Activated CD8-positive, alpha-beta T cell treated with anti-CD3 and anti-CD28 coated beads, Interleukin-2, amount 10 ng/mL, durations not matched to agents 7 days and 5 days (primary cell): Measurements from ENCODE around the gene AIG1. TPM values are rescaled to one million over a fixed set of nuclear protein-coding genes. Genes with fewer than 3 reads are reported as not detected.

Experiments used
- ATAC-seq: fragments of 150-1000 bp; cut with Tn5 transposase; one replicate; pipeline ENCODE4 v1.10.0; 2021; ENCODE audit warnings: moderate library complexity
- CTCF ChIA-PET: fragments of 350-600 bp; sonication (Branson Sonifier 250); formaldehyde crosslinking; loops from one replicate; lab custom pipeline; 2021; ENCODE audit warnings: antibody characterized with exemption; lab: Charles Lee
- POLR2A ChIA-PET: fragments of 350-600 bp; sonication (Branson Sonifier 250); formaldehyde crosslinking; loops from one replicate; lab custom pipeline; 2021; ENCODE audit warnings: antibody characterized with exemption; lab: Charles Lee
- DNase-seq: peaks from one replicate; pipeline ENCODE4 v3.0.0-alpha.2; 2020
- H3K27ac Mint-ChIP-seq: one replicate; pipeline ENCODE4 v1.8.0; 2021; ENCODE audit warnings: mild to moderate bottlenecking, mixed read lengths
- H3K27me3 Mint-ChIP-seq: one replicate; pipeline ENCODE4 v1.8.0; 2021; ENCODE audit warnings: low read depth, mixed read lengths
- H3K36me3 Mint-ChIP-seq: one replicate; pipeline ENCODE4 v1.8.0; 2021; ENCODE audit warnings: low read depth, mixed read lengths
- H3K4me1 Mint-ChIP-seq: one replicate; pipeline ENCODE4 v1.8.0; 2021; ENCODE audit warnings: low read depth, mixed read lengths
- H3K4me3 Mint-ChIP-seq: one replicate; pipeline ENCODE4 v1.8.0; 2021; ENCODE audit warnings: mild to moderate bottlenecking, mixed read lengths
- H3K9me3 Mint-ChIP-seq: one replicate; pipeline ENCODE4 v1.8.0; 2022; ENCODE audit warnings: mixed read lengths; ENCODE audit not compliant: insufficient read depth
- total RNA-seq, 2 experiments: library from RNA; stranded (reverse); gene quantifications; one replicate each; pipeline ENCODE4 v1.2.3, GENCODE V29; 2021

The AIG1 gene
- total RNA-seq, 2 experiments from 2014 or later: 13.0 to 14.2 TPM

- ATAC-seq: no peak
- no peak for DNase-seq
- H3K4me1 Mint-ChIP-seq: no peaks in the 10 kb centered on the region
- CTCF ChIA-PET: no interaction called here
- H3K27me3 Mint-ChIP-seq: peaks cover 7% of the 10 kb centered on the region
- H3K9me3 Mint-ChIP-seq: no peaks in the 10 kb centered on the region
- POLR2A ChIA-PET: no interaction called here
- H3K27ac Mint-ChIP-seq: no peak overlapping the region
- no peaks in the 10 kb centered on the region for H3K36me3 Mint-ChIP-seq
- H3K4me3 Mint-ChIP-seq: no peak overlapping the region
Measured at GRCh38 chr6:143372199-143372882, 311.7 kb downstream of the AIG1 start.

DNA sequence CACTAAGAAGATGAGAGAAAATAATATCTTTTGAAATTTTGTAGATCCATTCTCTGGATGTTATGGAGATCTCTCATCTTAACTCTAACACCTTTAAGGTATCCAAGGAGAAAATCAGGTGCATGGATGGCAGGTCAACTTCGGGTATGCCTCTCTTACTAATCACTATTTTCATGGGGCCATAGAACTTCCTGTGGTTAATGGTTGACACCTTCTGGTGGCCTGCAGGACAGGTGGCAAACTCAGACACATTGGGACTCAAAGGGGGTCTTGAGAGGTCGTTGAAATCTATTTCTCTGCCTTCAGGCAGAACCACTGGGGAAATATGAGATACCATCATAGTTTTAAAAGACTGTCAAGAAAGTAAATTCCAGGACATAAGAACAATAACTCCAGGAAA, 313.3 kb downstream of the AIG1 start:
- Mint-ChIP-seq H3K4me1 (no peaks in the 10 kb centered on the region), H3K9me3 (no peaks in the 10 kb centered on the region), H3K36me3 (no peaks in the 10 kb centered on the region), H3K27me3 (peaks cover 5% of the 10 kb centered on the region), H3K4me3 (no peak overlapping the region), H3K27ac (no peak overlapping the region)
- ChIA-PET POLR2A (no interaction called here), CTCF (no interaction called here)
- DNase-seq (no peak), ATAC-seq (no peak)

DNA sequence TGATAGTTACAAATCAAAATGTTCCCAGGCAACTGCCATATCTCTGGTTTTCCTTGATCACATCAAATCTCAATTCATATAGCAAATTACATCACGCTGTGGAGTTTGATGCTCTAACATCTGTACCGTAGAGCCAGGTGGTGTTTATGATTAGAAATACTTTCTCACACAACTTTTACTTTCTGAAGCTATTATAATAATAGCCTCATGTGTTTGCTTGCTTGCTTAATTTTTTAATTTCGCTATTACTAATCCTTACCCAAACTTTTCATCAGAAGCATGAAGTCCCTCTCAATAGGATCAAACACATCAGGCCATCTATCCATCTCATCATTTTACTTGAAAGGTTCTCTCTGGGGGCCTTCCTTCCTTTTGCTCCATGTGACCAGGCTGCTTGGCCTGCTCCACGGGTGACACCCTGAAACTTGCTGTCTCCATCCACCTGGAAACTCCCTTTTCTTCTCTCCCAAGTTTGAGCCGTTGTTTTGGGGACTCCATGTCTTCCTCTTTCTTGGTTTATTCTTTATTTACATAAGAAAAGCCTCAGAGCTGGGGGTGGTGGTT, 314.4 kb downstream of the AIG1 start:
- no peak for DNase-seq
- Mint-ChIP-seq H3K36me3 (no peaks in the 10 kb centered on the region), H3K4me1 (no peaks in the 10 kb centered on the region), H3K9me3 (no peaks in the 10 kb centered on the region), H3K27ac (no peak overlapping the region), H3K27me3 (peaks cover 10% of the 10 kb centered on the region), H3K4me3 (no peak overlapping the region)
- POLR2A ChIA-PET: no interaction called here
- CTCF ChIA-PET: no interaction called here
- no peak for ATAC-seq

DNA sequence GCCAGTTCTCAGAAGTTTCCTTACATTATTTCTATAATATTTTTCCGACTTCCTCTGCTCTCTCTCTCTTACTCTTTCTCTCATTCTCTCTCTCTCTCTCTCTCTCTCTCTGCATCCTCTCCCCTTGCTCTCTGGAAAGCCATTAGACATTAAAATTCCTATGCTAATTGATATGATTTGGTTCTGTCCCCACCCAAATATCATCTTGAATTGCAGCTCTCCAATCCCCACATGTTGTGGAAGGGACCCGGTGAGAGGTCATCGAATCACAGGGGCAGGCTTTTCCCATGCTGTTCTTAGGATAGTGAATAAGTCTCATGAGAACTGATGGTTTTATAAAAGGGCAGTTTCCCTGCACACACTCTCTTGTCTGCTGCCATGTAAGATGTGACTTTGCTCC, 315.7 kb downstream of the AIG1 start:
- H3K27me3 Mint-ChIP-seq: peaks cover 15% of the 10 kb centered on the region

GRCh38 chr6:143376861-143377260, 316.2 kb downstream of the AIG1 start:
- H3K27me3 Mint-ChIP-seq: peaks cover 15% of the 10 kb centered on the region
- no peaks in the 10 kb centered on the region for H3K36me3 Mint-ChIP-seq
- ATAC-seq (no peak), DNase-seq (no peak)
- H3K9me3 Mint-ChIP-seq: no peaks in the 10 kb centered on the region
- H3K4me1 Mint-ChIP-seq: no peaks in the 10 kb centered on the region
- ChIA-PET CTCF (no interaction called here), POLR2A (no interaction called here)
- no peak overlapping the region for H3K4me3 Mint-ChIP-seq
- H3K27ac Mint-ChIP-seq: no peak overlapping the region

More for the DNA sequence above, 315.7 kb downstream of the AIG1 start:
- no peak for ATAC-seq
- no peak for DNase-seq
- Mint-ChIP-seq H3K9me3 (no peaks in the 10 kb centered on the region), H3K27ac (no peak overlapping the region), H3K4me3 (no peak overlapping the region), H3K4me1 (no peaks in the 10 kb centered on the region), H3K36me3 (no peaks in the 10 kb centered on the region)
- ChIA-PET POLR2A (no interaction called here), CTCF (no interaction called here)

DNA sequence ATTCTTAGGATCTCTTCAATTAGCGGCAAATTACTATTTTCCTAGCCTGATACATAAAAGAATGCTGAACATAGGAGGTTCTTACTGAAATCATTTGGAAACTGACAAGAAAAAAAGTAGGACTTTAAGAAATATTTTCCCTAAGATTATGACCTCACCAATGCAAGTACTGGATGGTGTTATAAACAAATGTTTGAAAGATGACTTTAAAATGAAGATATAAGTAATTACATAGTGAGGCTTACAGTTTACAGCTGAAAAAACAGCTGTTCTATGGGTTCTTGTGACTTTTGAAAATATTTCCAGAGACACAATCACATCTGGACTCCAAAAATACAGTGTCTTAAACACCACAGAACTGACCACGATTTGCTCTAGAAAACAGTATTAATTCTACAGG, 324.9 kb downstream of the AIG1 start:
- Mint-ChIP-seq H3K4me1 (no peaks in the 10 kb centered on the region), H3K36me3 (no peaks in the 10 kb centered on the region), H3K27me3 (peaks cover 7% of the 10 kb centered on the region), H3K27ac (no peak overlapping the region), H3K4me3 (no peak overlapping the region), H3K9me3 (no peaks in the 10 kb centered on the region)
- ATAC-seq (no peak), DNase-seq (no peak)
- ChIA-PET CTCF (interaction anchor here (0.6 kb wide), 1 partner anchor 51 kb away, joined by 3 read pairs; no protein-coding TSS in a partner anchor), POLR2A (interaction anchor here (0.6 kb wide), 1 partner anchor 639 kb away, joined by 4 read pairs; no protein-coding TSS in a partner anchor)

GRCh38 chr6:143390278-143390677, 329.6 kb downstream of the AIG1 start:
- Mint-ChIP-seq H3K4me1 (no peaks in the 10 kb centered on the region), H3K9me3 (no peaks in the 10 kb centered on the region), H3K27me3 (peaks cover 5% of the 10 kb centered on the region), H3K4me3 (no peak overlapping the region), H3K36me3 (no peaks in the 10 kb centered on the region), H3K27ac (no peak overlapping the region)
- CTCF ChIA-PET: no interaction called here
- POLR2A ChIA-PET: no interaction called here
- ATAC-seq (no peak), DNase-seq (no peak)

Other genes with a start within 250 kb of the AIG1 start
- gene HIVEP2, start 115.7 kb upstream of the AIG1 start, total RNA-seq: 10 to 100 TPM; 22.8 to 23.1 TPM